ENCODE data around the gene OR51B5.

DNA sequence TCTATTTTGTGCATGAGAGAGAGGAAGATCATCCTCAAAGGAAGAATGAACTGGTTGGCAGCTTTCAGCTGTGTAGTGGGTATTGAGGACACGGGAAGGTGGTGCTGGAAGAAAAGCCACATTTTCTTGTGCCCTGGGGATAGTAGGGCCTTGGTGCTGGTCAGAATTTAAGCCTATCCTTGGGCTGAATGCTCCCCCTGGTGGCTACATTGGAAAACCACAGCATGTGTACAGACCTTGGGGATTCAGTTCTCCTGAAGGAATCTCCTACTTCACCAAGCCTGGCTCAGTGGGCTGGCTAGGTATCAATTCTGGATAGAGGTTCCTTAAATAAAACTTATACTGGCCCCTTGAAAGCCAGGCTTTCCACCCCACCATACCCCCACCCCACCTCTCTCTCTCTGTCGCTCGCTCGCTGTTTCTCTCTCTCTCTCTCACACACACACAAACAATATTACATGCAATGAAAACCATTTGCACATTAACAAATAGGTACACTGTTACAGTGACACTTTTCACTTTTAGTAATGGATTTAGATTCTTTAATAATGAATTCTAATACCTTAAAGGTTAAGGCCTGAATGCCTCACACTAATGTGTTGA, 37.5 kb upstream of the OR51B5 start:
- TF ChIP-seq, protein P1, sequence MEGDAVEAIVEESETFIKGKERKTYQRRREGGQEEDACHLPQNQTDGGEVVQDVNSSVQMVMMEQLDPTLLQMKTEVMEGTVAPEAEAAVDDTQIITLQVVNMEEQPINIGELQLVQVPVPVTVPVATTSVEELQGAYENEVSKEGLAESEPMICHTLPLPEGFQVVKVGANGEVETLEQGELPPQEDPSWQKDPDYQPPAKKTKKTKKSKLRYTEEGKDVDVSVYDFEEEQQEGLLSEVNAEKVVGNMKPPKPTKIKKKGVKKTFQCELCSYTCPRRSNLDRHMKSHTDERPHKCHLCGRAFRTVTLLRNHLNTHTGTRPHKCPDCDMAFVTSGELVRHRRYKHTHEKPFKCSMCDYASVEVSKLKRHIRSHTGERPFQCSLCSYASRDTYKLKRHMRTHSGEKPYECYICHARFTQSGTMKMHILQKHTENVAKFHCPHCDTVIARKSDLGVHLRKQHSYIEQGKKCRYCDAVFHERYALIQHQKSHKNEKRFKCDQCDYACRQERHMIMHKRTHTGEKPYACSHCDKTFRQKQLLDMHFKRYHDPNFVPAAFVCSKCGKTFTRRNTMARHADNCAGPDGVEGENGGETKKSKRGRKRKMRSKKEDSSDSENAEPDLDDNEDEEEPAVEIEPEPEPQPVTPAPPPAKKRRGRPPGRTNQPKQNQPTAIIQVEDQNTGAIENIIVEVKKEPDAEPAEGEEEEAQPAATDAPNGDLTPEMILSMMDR (conservative IDR thresholded peaks at IDR 0.05; ENCODE audit: low read length), result peak; percentile 87
- no peak for TF ChIP-seq EZH2phosphoT487 (IDR thresholded peaks at IDR 0.05; ENCODE audit: borderline replicate concordance, low read depth, low read length)
